GF-D8 (cell line): Measurements from ENCODE around the gene GRPR.
A peak's percentile ranks its signal among the peaks of the same experiment; 100 is the strongest.

Experiments
- DNase-seq: peaks from one replicate; lab custom pipeline; 2025; lab: John Stamatoyannopoulos, UW

Gene GRPR

DNA sequence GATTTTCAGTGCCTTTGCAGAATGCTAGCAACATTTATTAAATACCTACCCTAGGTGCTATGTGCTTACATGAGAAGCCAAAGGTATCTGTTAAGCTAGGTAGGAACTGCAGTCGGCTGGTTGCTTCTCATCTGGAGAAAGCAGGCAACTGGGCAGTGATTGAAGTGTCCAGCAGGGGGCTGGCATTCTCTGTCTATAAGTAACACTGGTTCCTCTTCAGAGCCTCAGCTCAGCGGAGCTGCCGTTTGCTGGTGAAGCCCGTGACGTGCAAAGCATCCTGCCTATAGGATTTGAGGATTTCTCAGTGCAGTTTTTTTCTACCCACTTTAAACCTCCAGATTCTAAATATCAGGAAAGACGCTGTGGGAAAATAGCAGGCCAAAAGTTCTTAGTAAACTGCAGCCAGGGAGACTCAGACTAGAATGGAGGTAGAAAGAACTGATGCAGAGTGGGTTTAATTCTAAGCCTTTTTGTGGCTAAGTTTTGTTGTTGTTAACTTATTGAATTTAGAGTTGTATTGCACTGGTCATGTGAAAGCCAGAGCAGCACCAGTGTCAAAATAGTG is at the start of gene GRPR:
GRPR (plus strand) TSS at position 344 of the 565 bp plus-strand sequence. CDS start 389 bp downstream, outside the sequence.
- DNase-seq, result peak; percentile 3

DNA sequence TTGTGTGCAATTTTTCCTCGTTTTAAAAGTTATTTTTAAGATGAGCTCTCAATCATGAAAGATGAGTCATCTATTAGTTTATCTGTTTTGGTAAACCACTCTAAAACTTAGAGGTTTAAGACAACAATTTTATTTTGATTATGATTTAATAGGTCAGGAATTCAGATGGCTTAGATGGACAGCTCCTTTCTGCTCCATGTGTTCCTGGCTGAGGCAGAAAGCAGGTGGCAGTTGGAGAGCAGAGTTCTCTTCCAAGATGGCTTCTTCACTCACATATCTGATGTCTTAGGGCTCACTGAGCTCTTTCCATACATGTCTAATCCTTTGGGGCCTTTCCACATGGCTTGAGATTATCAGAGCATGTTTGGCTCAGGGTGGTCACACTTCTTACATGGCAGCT is 48.3 kb upstream of the GRPR start:
- no peak for DNase-seq

DNA sequence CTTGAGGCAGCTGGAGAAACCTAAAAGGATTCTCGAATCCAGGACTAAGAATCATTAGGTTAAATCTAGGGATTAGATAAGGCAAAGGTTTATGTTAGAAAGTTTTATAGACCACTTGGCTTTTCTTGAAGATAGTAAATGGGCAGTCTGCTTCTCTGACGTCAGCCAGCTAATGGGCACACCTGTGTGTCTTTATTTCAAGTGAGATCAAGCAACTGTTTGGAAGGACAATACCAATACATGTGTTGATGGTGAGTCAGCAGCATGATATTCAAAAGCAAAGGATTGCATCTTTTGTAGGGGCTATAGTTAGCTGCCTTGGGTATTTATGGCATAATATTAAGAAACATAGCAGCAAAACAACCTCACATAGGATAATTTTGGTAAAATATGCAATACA is 46.5 kb upstream of the GRPR start:
- no peak for DNase-seq

DNA sequence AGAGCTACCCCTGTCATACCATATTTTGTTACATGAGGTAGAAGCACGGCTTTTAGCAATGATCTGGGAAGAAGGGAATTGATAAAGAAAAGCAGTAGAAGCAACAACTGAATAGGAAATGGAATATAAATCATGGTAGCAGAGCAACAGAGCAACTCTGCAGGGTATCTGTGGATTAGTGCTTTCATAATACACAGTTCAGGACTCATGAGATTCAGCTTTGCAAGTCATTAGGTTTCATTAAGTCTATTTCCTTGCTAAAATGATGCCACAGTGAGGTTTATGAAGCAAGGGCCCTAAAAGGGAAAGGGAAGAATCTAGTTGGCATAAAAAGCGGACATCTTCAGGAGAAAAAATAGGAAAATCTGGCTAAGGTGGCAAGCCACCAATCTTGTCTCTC is 45.6 kb upstream of the GRPR start:
- DNase-seq, result no peak

DNA sequence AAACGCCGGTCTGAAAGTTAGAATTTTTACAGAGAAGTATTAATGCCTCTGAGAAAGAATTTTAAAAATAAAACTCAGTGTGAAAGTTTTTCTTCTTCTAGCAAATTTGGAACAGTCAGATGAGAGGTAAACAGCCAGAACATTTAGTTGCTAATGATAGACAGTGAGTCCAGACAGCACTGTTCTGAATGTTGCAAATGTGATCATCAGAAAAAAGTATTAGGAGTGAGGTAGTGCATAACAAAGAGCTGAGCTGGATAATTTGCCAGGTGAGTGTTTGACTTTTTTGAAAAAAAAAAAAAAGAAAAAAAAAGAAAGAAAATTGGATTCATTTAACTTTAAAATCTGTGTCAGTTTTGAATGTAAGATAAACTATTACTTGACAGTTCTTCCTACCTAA is 42.0 kb upstream of the GRPR start:
- no peak for DNase-seq

DNA sequence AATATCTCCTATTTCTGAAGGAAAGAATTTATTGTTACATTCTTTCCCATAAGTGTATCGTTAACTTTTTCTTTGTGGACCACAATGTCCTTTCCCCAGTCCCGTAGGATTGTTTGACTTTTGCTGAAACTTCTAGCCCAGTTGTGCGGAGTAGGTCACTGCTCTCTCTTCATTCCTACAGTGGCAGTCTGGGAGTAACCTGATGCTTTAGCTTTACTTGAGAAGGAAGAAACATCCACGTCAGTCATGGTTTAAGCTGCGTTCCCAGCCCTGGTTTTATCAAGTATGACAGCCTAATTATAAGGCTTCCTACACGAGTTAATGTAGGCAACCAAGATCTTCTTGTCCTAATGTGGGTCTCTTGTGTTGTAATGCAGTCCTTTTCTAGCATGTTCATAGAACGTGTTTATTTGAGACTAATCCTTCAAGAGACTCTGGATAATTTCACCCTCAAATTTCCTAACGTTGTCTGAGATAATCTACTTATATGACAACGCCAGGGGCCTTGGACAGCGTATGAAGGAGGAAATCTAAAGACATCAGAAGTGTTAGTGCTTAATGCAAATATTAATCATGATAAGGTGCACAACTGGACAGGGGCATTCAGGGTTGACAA is 40.8 kb upstream of the GRPR start:
- no peak for DNase-seq

DNA sequence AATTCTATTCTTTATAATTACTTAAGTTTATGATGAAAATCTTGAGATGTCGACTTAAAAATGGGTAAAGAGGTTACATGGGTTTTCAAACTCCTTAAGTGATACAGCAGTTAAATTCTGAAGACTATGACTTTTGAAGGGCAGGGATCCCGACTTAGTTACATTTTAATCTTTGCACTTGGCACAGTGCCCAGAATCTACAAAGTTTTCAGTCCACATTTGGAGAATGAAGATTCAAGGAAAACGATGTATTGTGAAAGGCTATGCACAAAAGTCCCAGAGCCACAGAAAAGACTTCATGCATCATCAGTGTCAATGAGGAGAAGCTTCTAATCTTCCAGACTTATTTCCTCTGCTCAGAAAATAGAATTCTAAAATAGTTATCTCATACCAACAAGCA is 36.3 kb upstream of the GRPR start:
- DNase-seq, result no peak

DNA sequence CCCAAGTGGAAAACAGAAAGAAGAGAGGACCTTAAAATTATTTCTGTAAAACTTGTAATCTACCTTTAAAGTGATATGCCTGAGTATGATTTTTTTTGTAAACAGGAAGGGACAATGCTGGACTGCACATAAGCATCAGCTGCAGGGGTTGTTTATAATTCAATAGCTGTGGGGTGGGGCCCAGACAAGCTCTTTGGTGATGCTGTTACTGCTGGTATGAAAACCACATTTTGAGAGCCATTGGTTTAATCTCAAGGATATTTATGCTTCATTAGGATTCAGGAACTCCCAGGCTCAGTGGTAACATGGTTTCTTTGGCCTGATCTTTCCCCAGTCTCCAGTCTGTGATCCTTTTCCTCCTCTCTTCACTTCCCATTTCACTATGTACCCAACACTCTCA is 34.3 kb upstream of the GRPR start:
- DNase-seq, result no peak

DNA sequence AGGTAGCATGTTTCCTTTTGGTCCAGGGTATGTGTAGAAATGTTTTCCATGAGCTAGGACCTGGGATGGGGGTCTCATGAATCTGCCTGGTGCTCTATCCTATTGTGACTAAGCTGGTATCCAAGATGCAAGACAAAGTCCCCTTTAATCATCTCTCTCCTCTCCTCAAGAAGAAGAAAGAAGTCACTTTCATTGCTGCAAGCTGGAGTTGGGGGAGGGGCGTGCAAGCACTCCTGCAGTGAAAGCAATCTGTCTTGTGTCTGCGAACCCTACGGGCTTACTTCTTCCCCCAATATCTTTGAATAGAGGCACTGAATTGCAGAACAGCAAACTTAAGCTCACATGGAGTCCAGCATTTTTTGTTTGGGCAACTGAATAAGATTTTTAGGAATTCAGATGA is 27.2 kb upstream of the GRPR start:
- no peak for DNase-seq

DNA sequence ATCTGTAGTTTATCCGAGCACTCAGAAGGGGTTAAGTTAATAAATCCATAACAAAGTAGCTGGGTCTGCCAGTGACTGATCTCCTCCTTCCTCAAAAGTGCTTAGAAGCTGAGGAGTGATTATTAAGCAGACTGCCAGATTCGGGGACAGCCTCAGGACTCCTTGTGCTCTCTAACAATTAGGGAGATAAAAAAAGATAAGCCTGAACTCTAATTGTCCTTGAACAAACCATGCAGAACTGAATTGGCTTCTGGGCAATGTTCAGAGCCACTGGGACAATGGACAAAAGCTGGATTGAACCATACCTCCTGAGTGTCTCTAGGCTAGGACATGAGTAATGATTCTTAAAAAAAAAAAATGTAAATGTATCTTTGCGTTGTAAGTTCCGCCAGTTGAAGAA is 22.7 kb upstream of the GRPR start:
- DNase-seq, result no peak

DNA sequence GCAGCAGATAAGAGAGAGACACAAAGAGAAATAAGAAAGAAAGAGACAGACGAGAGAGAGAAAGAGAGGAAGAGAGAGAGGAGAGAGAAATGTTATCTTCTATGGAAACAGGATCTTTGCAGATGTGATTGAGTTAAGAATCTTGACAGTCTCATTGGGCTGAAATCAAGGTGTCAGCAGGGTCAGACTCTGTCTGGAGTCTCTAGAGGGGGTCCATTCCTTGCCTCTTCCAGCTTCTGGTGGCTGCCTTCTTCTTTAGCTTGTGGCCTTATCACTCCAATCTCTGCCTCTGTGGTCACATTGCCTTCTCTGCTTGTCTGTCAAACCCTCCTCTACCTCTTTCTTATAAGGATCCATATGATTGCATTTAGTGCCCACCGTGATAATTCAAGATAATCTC is 21.8 kb upstream of the GRPR start:
- DNase-seq, result no peak

DNA sequence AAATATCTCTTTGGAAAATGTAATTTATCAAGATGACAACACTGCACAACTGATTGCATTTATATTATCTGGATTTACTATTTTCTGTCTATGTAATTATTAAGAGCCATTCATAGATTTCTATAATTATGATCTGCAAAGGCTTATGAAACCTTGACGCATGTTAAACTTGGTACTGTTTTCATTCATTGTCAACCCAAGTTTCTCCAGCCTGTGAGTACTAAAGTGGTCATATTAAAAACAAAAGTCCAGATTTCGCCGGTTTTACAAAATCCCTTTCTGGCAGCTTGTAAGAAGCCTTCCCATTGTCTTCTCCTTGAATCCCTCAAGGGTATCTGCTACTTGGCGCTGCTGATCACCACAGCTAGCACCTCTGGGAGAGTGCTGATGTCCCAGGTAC is 19.7 kb upstream of the GRPR start:
- no peak for DNase-seq

DNA sequence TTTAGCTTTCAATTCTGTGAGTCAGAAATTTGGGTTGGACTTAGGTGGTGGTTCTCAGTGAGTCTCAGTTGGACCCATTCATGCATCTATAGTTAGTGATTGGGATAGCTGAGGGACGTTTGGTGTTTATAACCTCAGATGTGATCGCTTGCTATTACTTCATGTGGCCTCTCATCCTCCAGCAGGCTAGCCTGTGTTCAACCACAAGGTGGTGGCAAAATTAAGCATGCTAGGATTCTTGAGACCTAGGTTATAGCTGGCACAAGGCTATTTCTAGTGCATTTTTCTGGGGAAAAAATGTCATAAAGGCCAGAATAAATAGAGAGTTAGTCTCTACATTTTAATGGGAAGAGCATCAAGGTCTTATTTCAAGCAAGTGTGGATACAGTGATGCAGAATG is 10.9 kb upstream of the GRPR start:
- no peak for DNase-seq

DNA sequence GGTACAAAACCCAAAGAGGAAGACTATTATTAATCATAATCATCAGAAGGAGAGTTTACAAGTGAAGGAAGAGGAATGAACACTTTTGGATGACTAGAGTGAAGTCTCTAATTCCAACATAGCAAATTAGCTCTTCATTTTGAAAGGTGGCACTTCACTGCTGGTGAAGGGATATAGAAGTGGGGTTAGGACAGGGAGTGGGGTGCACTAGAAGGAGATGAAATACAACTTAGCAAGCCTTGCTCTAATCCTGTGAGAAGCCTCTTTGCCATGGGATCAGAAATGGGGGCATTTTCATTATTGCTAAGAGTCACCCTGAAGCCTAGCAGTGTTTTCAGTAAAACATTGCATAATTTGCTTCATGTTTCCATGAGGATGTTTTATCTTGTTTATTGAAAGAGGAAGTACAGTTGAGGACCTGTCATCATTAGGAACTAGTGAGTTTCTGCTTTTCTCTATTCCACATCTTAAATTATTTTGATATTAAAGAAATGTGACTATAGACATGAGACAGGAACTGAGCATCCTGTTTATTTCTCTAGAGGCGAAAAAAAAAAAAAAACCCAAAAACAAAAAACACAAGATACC is 9.3 kb upstream of the GRPR start:
- DNase-seq, result no peak

DNA sequence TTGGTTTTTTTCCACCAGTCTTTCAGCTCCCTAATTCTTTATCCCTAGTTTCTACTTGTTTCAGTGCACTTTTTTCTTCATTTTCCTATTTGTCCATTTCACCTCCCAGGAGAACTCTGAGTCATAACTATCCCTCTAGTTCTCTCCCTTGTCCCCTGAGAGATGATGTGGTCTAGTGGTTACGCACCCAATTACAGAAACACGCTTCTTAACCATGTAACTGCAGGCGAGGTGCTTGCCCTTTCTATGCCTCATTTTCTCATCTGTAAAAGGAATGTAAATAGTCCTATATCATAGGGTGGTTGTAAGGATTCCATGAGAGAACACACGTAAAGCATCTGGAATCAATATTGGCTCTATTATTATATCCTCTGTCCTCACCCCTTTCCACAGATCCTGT is 8.8 kb upstream of the GRPR start:
- no peak for DNase-seq

DNA sequence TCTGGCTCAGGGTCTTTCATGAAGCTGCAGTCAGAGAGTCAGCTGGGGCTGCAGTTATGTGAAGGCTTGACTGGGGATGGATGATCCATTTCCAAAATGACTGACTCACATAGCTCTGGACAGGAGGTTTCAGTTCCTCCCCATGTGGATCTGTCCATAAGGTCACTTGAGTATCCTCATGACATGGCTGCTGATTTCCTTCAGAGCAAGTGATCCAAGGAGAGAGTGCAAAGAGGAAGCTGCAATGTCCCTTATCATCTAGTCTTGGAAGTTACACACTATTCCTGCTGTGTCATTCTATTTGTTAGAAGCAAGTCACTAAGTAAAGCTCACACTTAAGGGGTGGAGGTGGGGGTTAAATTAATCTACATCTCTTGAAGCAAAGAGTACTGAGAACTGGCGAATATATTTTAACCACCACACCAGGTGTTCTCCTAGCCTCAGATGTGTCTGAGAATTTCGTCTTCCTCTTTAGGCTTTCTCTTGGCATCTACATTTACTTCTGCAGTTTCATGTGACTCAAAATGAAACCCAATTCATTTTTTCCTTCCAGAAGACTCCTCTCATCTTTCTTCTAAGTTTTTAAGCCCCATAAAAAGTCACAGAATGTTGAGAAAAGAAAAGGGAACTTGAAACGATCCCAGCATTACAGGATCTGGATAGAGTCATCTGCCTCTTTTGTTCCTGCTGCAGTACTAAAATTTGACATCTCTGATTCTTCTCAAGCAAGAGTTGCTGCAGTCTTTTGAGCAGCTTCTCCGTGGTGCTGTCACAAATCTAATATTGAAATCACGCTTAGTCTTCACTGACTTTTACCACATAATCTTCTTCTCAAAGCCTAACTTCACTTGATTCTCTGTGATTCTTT is 3.8 kb upstream of the GRPR start:
- DNase-seq, result no peak

DNA sequence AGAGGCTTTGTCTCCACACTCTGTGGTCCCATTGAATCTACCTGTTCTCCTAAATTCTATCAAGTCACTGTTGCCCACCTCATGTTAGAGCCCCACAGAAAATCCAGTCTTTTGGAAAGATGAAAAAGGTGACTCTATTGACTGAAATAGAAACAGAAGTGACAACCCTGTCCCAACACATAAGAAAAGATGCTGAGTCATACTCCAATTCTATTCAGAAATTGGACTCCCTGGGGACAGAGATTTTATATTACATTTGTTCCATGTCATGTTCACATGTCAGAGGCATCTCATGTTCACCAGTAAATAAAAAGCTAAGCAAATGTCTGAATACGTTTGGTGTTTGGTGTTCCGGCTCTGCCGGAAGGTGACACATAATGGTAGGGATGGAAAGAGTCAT is 2.9 kb upstream of the GRPR start:
- no peak for DNase-seq

DNA sequence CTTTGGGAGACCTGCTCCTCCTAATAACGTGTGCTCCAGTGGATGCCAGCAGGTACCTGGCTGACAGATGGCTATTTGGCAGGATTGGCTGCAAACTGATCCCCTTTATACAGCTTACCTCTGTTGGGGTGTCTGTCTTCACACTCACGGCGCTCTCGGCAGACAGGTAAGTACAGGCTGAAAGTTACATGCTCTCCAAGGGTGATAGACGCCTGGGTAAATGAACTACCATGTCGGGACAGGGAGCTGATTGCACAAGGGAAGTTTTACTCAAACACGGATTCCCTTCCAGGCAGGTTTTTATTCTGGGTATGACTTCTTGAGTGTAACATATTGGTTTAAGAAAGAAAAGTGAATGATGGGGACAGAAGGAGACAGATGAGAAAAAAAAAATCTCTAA is 836 bp downstream of the GRPR start:
- no peak for DNase-seq

DNA sequence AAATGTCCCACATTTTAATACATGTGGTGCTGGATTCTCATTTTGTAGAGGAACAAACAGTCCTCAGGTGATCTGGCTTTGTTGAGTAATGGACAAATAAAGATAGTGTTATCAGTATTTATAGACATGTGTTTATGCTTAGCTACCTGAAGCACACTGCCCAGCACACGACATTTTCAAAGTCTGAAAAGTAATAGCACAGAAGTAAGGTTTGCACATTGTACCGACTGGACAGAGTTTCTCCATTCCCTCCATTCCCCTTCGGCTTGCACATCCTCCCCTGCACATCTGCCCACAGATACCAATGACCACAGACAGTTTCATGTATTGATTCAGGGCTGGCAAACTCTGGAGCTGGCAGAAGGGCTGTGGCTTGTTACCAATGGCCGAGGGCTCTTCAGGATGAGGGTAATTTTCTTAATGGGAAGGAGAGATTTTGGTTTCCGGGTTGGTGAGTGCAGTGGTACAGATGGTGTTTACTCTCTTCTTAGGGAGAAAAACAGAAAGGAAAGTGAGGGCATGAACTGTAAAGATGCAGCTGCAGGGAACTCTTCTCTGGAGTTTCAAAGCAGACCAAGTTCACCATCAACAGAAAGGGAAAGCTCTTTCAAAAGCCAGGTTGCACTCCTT is 2.3 kb downstream of the GRPR start:
- DNase-seq, result no peak

DNA sequence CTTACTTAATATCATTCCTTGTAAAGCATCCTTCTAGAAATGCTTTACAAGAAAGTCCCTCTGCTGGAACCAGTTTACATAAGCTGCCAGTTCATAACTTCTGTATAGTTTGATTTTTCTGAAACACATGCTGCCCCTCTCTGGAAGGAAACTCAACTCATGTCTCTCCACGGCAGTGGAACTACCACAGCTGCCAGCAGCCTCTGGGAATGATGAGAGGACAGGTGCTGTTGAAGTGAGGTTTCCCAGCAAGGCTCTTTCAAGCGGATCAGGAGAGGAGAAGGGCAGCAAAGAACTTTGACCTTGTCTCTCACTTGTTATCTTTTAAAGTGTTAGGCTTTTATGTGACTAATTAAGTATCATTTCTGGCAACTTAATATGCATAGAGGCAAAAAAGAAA is 7.3 kb downstream of the GRPR start:
- DNase-seq, result no peak

DNA sequence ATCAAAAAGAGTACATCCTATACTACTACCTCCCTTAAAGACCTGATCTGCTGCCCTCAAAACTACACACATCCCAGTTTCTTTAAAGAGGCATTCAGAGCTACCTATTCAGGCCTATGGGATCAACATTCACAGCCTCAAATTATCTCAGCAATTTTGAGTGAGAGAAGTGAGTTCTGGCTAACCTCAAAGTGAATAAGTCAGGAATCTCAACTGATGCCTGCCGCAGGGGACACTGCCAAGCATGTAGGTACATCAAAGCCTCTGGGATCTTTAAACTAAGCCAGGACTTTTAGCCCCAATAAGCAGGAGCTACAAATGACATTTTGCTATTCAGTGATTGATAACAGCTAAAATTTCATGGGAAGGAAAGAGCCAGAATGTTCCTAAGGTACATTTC is 11.6 kb downstream of the GRPR start:
- no peak for DNase-seq

DNA sequence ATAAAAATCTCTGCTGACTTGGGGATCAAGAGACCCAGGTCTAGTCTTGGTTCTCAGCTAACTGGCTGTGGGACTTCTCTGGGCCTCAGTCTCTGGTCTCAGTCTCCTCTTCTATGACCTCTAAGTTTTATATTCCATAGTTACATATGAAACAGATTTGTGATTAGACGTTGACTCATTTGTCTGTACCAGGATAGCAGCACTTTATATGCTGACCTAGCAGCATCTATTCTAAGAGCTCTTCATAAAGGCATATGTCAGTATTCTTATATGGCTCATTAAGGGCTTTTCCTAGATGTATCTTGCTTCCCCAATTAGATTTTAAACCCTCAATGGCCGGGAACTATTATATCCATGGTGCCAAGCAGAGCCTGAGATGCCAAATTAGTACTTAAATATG is 12.7 kb downstream of the GRPR start:
- DNase-seq, result no peak
